GM12878 (cell line): ENCODE measurements around the gene SLC1A2. TPM values are rescaled to one million over a fixed set of nuclear protein-coding genes. Genes with fewer than 3 reads are reported as not detected.

Experiments
- ATAC-seq: fragments of 200-7000 bp; cut with Tn5 transposase; 3 replicates; pipeline ENCODE4 v1.9.1; 2020; ENCODE audit warnings: mild to moderate bottlenecking, moderate library complexity
- BruUV-seq: library from RNA; stranded (reverse); fragments of 400-500 nt; replicated peaks from 2 replicates; lab custom pipeline; 2021; lab: Mats Ljungman, UMichigan
- CTCF ChIA-PET: fragments of 300-600 bp; sonication (Branson Sonifier 250); formaldehyde crosslinking; extraction: SDS; loops from one replicate; lab custom pipeline; 2021; ENCODE audit warnings: inconsistent platforms; lab: Yijun Ruan, JAX
- POLR2A ChIA-PET: fragments of 350-600 bp; formaldehyde crosslinking; extraction: SDS; loops from one replicate; lab custom pipeline; 2021; ENCODE audit warnings: inconsistent platforms; lab: Charles Lee
- RAD21 ChIA-PET: fragments of 300-600 bp; sonication (Branson Sonifier 250); formaldehyde crosslinking; loops from one replicate; lab custom pipeline; 2023; ENCODE audit warnings: antibody characterized with exemption; ENCODE audit not compliant: unreplicated experiment; lab: Charles Lee
- SMC1A ChIA-PET: fragments of 300-600 bp; sonication (Branson Sonifier 250); formaldehyde crosslinking; loops from one replicate; lab custom pipeline; 2023; ENCODE audit not compliant: unreplicated experiment, uncharacterized antibody; lab: Charles Lee
- DNase-seq: peaks from one replicate; pipeline ENCODE4 v3.0.0-alpha.2; 2011; ENCODE audit warnings: low read depth, low spot score
- FAIRE-seq: peaks from 3 replicates; lab custom pipeline; 2011; peaks lifted over from hg19 to GRCh38; lab: Jason Lieb, UNC
- H2AFZ ChIP-seq: 2 replicates; pipeline ENCODE4 v1.6.0; 2011; ENCODE audit warnings: low read depth, low read length, control low read depth; ENCODE audit not compliant: control insufficient read depth
- H3K27ac ChIP-seq: 2 replicates; pipeline ENCODE4 v1.5.1; 2011; ENCODE audit warnings: control low read depth; ENCODE audit not compliant: control insufficient read depth, insufficient read depth
- H3K27me3 ChIP-seq, 2 experiments: replicated peaks in 1 of 2; 2 replicates each; pipeline versions ENCODE4 v1.6.0 to v1.6.1; 2011; ENCODE audit warnings: low read length in 1 of 2; ENCODE audit not compliant: control insufficient read depth in 2 of 2, insufficient read depth in 2 of 2
- H3K36me3 ChIP-seq, 2 experiments: 2 replicates each; pipeline ENCODE4 v1.5.1; 2011; ENCODE audit warnings: low read length in 1 of 2; ENCODE audit not compliant: control insufficient read depth in 2 of 2, insufficient read depth in 2 of 2
- H3K4me1 ChIP-seq: 2 replicates; pipeline ENCODE4 v1.6.1; 2011; ENCODE audit warnings: mild to moderate bottlenecking, low read length, moderate library complexity, mixed read lengths; ENCODE audit not compliant: control insufficient read depth, insufficient read depth
- H3K4me2 ChIP-seq: 2 replicates; pipeline ENCODE4 v1.6.0; 2011; ENCODE audit warnings: control low read depth; ENCODE audit not compliant: control insufficient read depth, insufficient read depth
- H3K4me3 ChIP-seq: fragments of 200-600 bp; sonication (generic); 2 replicates; pipeline ENCODE4 v1.5.1; 2016
- H3K79me2 ChIP-seq: 2 replicates; pipeline ENCODE4 v1.6.0; 2011; ENCODE audit warnings: low read length; ENCODE audit not compliant: control insufficient read depth, insufficient read depth
- H3K9ac ChIP-seq: 2 replicates; pipeline ENCODE4 v1.8.0; 2011; ENCODE audit warnings: low read length, control low read depth, mixed read lengths; ENCODE audit not compliant: control insufficient read depth, insufficient read depth
- H3K9me3 ChIP-seq: replicated peaks from 3 replicates; pipeline ENCODE4 v1.5.1; 2011; ENCODE audit warnings: mild to moderate bottlenecking, low read length; ENCODE audit not compliant: control insufficient read depth, insufficient read depth
- H4K20me1 ChIP-seq: 2 replicates; pipeline ENCODE4 v1.6.0; 2011; ENCODE audit not compliant: control insufficient read depth, insufficient read depth
- GATAD2B ChIP-seq: fragments of 450-650 bp; conservative IDR thresholded peaks from 2 replicates; pipeline ENCODE4 v1.6.1; 2017; ENCODE audit warnings: low read depth, mild to moderate bottlenecking, moderate library complexity
- STAT3 ChIP-seq: IDR thresholded peaks from 2 replicates; pipeline ENCODE4 v1.6.1; 2011; ENCODE audit warnings: low read depth, low read length, improper control_type of control experiment
- YY1 ChIP-seq: IDR thresholded peaks from 2 replicates; pipeline ENCODE4 v1.6.1; 2011; ENCODE audit warnings: low read depth, mild to moderate bottlenecking, low read length
- WGBS: methylation state at CpG from one replicate; pipeline ENCODE4 v1.1.6; 2016; ENCODE audit warnings: low lambda C conversion rate; ENCODE audit not compliant: insufficient replicate concordance, insufficient coverage; ENCODE audit errors: missing lambda C conversion rate; 5-methylcytosine and 5-hydroxymethylcytosine counted together
- in situ Hi-C: fragments of 300-500 bp; cut with MboI; formaldehyde crosslinking; loops from 9 replicates; pipeline ENCODE4 v1.14.3; 2018; ENCODE audit warnings: mixed read lengths
- intact Hi-C: fragments of 100-400 bp; cut with micrococcal nuclease; formaldehyde crosslinking; loops from one replicate; pipeline ENCODE4 v1.14.2; 2022; ENCODE audit not compliant: unreplicated experiment
- polyA plus RNA-seq, 11 experiments: library from polyadenylated mRNA; depleted of rRNA in 4 of 11; unstranded in 6 of 11; stranded (reverse) in 5 of 11; fragments of >200 nt; fragmentation: Nextera tagmentation in 4 of 11; fragmentation: Illumina TruSeq in 1 of 11; extraction: Ambion mirVana in 4 of 11; extraction: Trizol in 1 of 11; gene quantifications; 1 replicate in 1 of 11; 2 replicates in 10 of 11; pipeline versions ENCODE4 v1.2.1 to v1.2.3, GENCODE V29; 2011 to 2016; ENCODE audit warnings: inconsistent platforms in 2 of 11, missing spikeins in 2 of 11, low read depth in 1 of 11
- total RNA-seq, 4 experiments: library from RNA; depleted of rRNA in 3 of 4; stranded (reverse); fragments of >200 nt in 3 of 4; fragmentation: Illumina TruSeq in 1 of 4; extraction: Trizol in 1 of 4; gene quantifications; 2 replicates each; pipeline versions ENCODE4 v1.2.1 to v1.2.3, GENCODE V29; 2013 to 2021
- TF ChIP-seq, protein P1 (sequence below): fragments of 450-650 bp; IDR thresholded peaks from 2 replicates; pipeline ENCODE4 v1.6.1; 2016; ENCODE audit warnings: mild to moderate bottlenecking, moderate library complexity, borderline replicate concordance

Gene SLC1A2
- total and polyA plus RNA-seq, 10 of the 15 experiments (the other 5 are each of a cell fraction or from before 2014, with no cell fraction given): 0.01 to 0.84 (median 0.22) TPM; not detected in 1

DNA sequence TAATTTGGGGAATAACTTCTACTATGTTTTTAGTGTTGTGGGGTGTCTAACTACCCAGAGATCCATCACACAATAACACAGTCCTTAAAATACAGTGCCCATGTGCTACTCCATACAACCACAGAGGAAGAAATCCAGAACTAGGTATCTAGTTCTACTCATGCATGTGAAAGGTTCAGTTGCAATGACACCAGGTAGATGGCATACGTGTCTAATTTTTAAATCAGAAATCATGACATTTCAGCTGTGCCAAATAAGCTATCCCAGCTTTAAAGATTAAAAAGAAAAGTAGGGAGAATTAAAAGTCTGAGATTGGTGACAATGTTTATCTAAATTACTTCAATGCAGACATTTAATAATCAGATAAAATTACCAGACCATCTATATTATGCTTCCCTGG is 158.2 kb downstream of the SLC1A2 start (continued):
- TF ChIP-seq STAT3: no peak

DNA sequence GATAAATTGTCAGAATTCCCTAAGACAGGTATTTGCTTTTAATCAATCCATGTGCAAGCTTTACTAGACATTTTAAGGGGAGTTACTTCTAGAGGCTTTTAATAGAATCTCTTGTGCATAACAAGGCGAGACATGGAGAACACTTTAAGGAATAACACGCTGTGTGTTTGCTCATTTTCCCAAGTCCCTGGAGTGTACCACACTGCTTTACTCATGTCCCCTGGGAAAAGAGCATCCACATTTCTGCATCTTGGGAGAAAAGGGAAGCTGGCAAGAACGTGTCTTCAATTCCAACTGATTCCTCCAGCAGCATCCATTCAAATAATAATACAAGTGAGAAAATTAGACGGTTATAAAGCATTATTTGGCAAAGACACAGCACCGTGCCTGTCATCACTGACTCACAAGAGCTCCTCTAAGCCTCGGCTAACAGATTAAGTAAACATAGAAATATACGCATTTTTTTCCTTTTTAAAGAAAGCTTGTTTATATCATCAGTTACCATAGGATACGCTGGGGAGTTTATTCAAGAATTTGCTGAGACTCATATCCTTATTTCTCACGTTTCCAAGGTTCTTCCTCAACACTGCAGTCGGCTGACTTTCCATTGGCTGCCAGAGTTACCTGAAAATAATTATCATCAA is 158.9 kb downstream of the SLC1A2 start:
- Histone ChIP-seq H2AFZ (no peak overlapping the region), H3K9ac (no peak overlapping the region), H3K4me3 (no peak overlapping the region), H3K27ac (no peak overlapping the region), H4K20me1 (no peaks in the 10 kb centered on the region), H3K9me3 (no peaks in the 10 kb centered on the region), H3K79me2 (no peaks in the 10 kb centered on the region), H3K27me3 (no peaks in the 10 kb centered on the region), H3K4me1 (peaks cover 11% of the 10 kb centered on the region), H3K4me2 (no peak overlapping the region), H3K36me3 (no peaks in the 10 kb centered on the region)
- POLR2A ChIA-PET: no interaction called here
- intact Hi-C loops: no loop called here
- DNase-seq: no peak
- CTCF ChIA-PET: interaction anchor here (0.5 to 2.4 kb wide), 7 partner anchors 23 to 334 kb away, joined by 3 to 10 read pairs (median 3); no protein-coding TSS in a partner anchor
- no TSS peak for BruUV-seq
- in situ Hi-C loops: no loop called here
- ATAC-seq: no peak
- WGBS: 77% methylated on average over 10 of the region's 10 CpGs
- no peak for FAIRE-seq
- RAD21 ChIA-PET: interaction anchor here (0.6 to 1.6 kb wide), 5 partner anchors 18 to 75 kb away, joined by 3 to 6 read pairs (median 3); no protein-coding TSS in a partner anchor
- TF ChIP-seq GATAD2B (no peak), YY1 (no peak)
- TF ChIP-seq, protein P1, sequence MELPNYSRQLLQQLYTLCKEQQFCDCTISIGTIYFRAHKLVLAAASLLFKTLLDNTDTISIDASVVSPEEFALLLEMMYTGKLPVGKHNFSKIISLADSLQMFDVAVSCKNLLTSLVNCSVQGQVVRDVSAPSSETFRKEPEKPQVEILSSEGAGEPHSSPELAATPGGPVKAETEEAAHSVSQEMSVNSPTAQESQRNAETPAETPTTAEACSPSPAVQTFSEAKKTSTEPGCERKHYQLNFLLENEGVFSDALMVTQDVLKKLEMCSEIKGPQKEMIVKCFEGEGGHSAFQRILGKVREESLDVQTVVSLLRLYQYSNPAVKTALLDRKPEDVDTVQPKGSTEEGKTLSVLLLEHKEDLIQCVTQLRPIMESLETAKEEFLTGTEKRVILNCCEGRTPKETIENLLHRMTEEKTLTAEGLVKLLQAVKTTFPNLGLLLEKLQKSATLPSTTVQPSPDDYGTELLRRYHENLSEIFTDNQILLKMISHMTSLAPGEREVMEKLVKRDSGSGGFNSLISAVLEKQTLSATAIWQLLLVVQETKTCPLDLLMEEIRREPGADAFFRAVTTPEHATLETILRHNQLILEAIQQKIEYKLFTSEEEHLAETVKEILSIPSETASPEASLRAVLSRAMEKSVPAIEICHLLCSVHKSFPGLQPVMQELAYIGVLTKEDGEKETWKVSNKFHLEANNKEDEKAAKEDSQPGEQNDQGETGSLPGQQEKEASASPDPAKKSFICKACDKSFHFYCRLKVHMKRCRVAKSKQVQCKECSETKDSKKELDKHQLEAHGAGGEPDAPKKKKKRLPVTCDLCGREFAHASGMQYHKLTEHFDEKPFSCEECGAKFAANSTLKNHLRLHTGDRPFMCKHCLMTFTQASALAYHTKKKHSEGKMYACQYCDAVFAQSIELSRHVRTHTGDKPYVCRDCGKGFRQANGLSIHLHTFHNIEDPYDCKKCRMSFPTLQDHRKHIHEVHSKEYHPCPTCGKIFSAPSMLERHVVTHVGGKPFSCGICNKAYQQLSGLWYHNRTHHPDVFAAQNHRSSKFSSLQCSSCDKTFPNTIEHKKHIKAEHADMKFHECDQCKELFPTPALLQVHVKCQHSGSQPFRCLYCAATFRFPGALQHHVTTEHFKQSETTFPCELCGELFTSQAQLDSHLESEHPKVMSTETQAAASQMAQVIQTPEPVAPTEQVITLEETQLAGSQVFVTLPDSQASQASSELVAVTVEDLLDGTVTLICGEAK: no peak
- SMC1A ChIA-PET: interaction anchor here (0.6 to 1.9 kb wide), 10 partner anchors 19 to 673 kb away, joined by 3 to 11 read pairs (median 3); no protein-coding TSS in a partner anchor
